OCI-LY7 (cell line): ENCODE measurements around the gene MRPL2. TPM values are rescaled to one million over a fixed set of nuclear protein-coding genes. Genes with fewer than 3 reads are reported as not detected.

ENCODE experiments used
- BruUV-seq: library from RNA; stranded (reverse); fragments of 400-500 nt; replicated peaks from 2 replicates; lab custom pipeline; 2021; lab: Mats Ljungman, UMichigan
- CTCF ChIA-PET: fragments of 300-600 bp; sonication (Branson Sonifier 250); formaldehyde crosslinking; loops from one replicate; lab custom pipeline; 2022; ENCODE audit warnings: antibody characterized with exemption; ENCODE audit not compliant: unreplicated experiment; lab: Charles Lee
- POLR2A ChIA-PET: fragments of 300-600 bp; sonication (Branson Sonifier 250); formaldehyde crosslinking; loops from one replicate; lab custom pipeline; 2022; ENCODE audit warnings: antibody characterized with exemption; lab: Charles Lee
- DNase-seq: peaks from one replicate; pipeline ENCODE4 v3.0.0-alpha.2; 2015; ENCODE audit warnings: low spot score
- H2AFZ ChIP-seq: fragments of 200-600 bp; sonication (generic), shearing (Covaris generic); 2 replicates; pipeline ENCODE4 v1.6.1; 2014; ENCODE audit warnings: mild to moderate bottlenecking, antibody characterized with exemption, low read length, moderate library complexity
- H3K27ac ChIP-seq: fragments of 200-600 bp; sonication (generic); 2 replicates; pipeline ENCODE4 v1.5.1; 2014; ENCODE audit warnings: mixed run types, low read depth, mild to moderate bottlenecking, moderate library complexity, low read length, inconsistent platforms; ENCODE audit not compliant: poor library complexity, severe bottlenecking
- H3K36me3 ChIP-seq: fragments of 200-600 bp; sonication (generic); 2 replicates; pipeline ENCODE4 v1.6.1; 2014; ENCODE audit warnings: mild to moderate bottlenecking, antibody characterized with exemption, low read length, moderate library complexity, mixed read lengths; ENCODE audit not compliant: insufficient read depth
- H3K4me1 ChIP-seq: fragments of 200-600 bp; sonication (generic); 2 replicates; pipeline ENCODE4 v1.5.1; 2014; ENCODE audit warnings: mild to moderate bottlenecking, low read length; ENCODE audit not compliant: insufficient read depth, poor library complexity, severe bottlenecking
- H3K4me2 ChIP-seq: fragments of 200-600 bp; sonication (generic); 2 replicates; pipeline ENCODE4 v1.6.1; 2014; ENCODE audit warnings: mild to moderate bottlenecking, low read length
- H3K4me3 ChIP-seq: fragments of 200-600 bp; sonication (generic); 2 replicates; pipeline ENCODE4 v1.5.1; 2014; ENCODE audit warnings: mild to moderate bottlenecking, low read depth, low read length; ENCODE audit not compliant: poor library complexity, severe bottlenecking
- H3K79me2 ChIP-seq: fragments of 200-600 bp; sonication (generic); 2 replicates; pipeline ENCODE4 v1.6.1; 2016; ENCODE audit warnings: low read depth, mild to moderate bottlenecking, low read length, moderate library complexity, mixed read lengths; ENCODE audit not compliant: insufficient read depth
- H3K9me2 ChIP-seq: fragments of 200-600 bp; sonication (generic); 2 replicates; pipeline ENCODE4 v1.6.1; 2016; ENCODE audit warnings: mild to moderate bottlenecking, low read length, mixed read lengths; ENCODE audit not compliant: insufficient read depth
- H3K9me3 ChIP-seq: fragments of 200-600 bp; sonication (generic); 2 replicates; pipeline ENCODE4 v1.6.1; 2014; ENCODE audit warnings: mild to moderate bottlenecking, mixed run types, low read length, mixed read lengths
- H4K20me1 ChIP-seq: fragments of 200-600 bp; sonication (generic); 2 replicates; pipeline ENCODE4 v1.6.1; 2014; ENCODE audit warnings: mild to moderate bottlenecking, antibody characterized with exemption, low read length, moderate library complexity, mixed read lengths; ENCODE audit not compliant: insufficient read depth
- CTCF ChIP-seq: fragments of 200-600 bp; sonication (generic); conservative IDR thresholded peaks from 2 replicates; pipeline ENCODE4 v1.5.1; 2014; ENCODE audit warnings: mild to moderate bottlenecking, antibody characterized with exemption, low read length, moderate library complexity, mixed read lengths
- EZH2phosphoT487 ChIP-seq: fragments of 200-600 bp; sonication (generic); IDR thresholded peaks from 2 replicates; pipeline ENCODE4 v1.6.1; 2018; ENCODE audit warnings: low read depth, borderline replicate concordance, mild to moderate bottlenecking, mixed run types, antibody characterized with exemption, low read length, moderate library complexity, mixed read lengths
- intact Hi-C: fragments of 100-400 bp; cut with micrococcal nuclease; formaldehyde crosslinking; loops from one replicate; pipeline ENCODE4 v1.10.0; 2022; ENCODE audit not compliant: unreplicated experiment
- total RNA-seq, 2 experiments: library from RNA; depleted of rRNA in 1 of 2; stranded (reverse); fragments of >200 nt in 1 of 2; shearing (Covaris generic) in 1 of 2; gene quantifications; 2 replicates each; pipeline ENCODE4 v1.2.3, GENCODE V29; 2014 to 2022

Gene MRPL2
- total RNA-seq, 2 experiments from 2014 or later, result 25.8 to 81.7 TPM

- H2AFZ ChIP-seq, result no peak overlapping the region
- peaks cover 2% of the 10 kb centered on the region for H3K4me1 ChIP-seq
- no peaks in the 10 kb centered on the region for H3K9me3 ChIP-seq
- no peaks in the 10 kb centered on the region for H3K79me2 ChIP-seq
- H3K36me3 ChIP-seq, result no peaks in the 10 kb centered on the region
- no peak for DNase-seq
- H3K9me2 ChIP-seq, result no peaks in the 10 kb centered on the region
- BruUV-seq, result no TSS peak
- H4K20me1 ChIP-seq, result peaks cover 6% of the 10 kb centered on the region; the same call in 1 of the 2 replicates
- intact Hi-C loops, result no loop called here
- H3K4me2 ChIP-seq, result no peak overlapping the region
- no peak overlapping the region for H3K4me3 ChIP-seq
- CTCF ChIA-PET, result no interaction called here
- POLR2A ChIA-PET, result interaction anchor here (0.5 to 1.0 kb wide), 3 partner anchors 8 to 99 kb away, joined by 3 to 4 read pairs (median 4); no protein-coding TSS in a partner anchor
- TF ChIP-seq EZH2phosphoT487 (no peak), CTCF (no peak)
- no peak overlapping the region for H3K27ac ChIP-seq
Measured at GRCh38 chr6:43090559-43090956, 31.3 kb upstream of the MRPL2 start.

- no TSS peak for BruUV-seq
- Histone ChIP-seq H3K4me3 (no peak overlapping the region), H3K9me2 (no peaks in the 10 kb centered on the region), H3K9me3 (no peaks in the 10 kb centered on the region), H3K79me2 (no peaks in the 10 kb centered on the region), H3K36me3 (no peaks in the 10 kb centered on the region), H3K4me2 (no peak overlapping the region), H3K27ac (no peak overlapping the region), H3K4me1 (no peaks in the 10 kb centered on the region), H2AFZ (no peak overlapping the region), H4K20me1 (peaks cover 6% of the 10 kb centered on the region; the same call in 1 of the 2 replicates)
- POLR2A ChIA-PET, result interaction anchor here (0.9 to 1.0 kb wide), 2 partner anchors 8 to 26 kb away, joined by 3 to 4 read pairs; no protein-coding TSS in a partner anchor
- intact Hi-C loops, result no loop called here
- CTCF ChIA-PET, result no interaction called here
- no peak for TF ChIP-seq EZH2phosphoT487
- no peak for TF ChIP-seq CTCF
- DNase-seq, result no peak
Measured at GRCh38 chr6:43089874-43090558, 30.8 kb upstream of the MRPL2 start.

- no peak overlapping the region for H3K4me2 ChIP-seq
- H3K27ac ChIP-seq, result no peak overlapping the region
- TF ChIP-seq CTCF (no peak), EZH2phosphoT487 (no peak)
- no TSS peak for BruUV-seq
- H3K9me2 ChIP-seq, result no peaks in the 10 kb centered on the region
- H4K20me1 ChIP-seq, result peaks cover 6% of the 10 kb centered on the region
- ChIA-PET POLR2A (interaction anchor here (0.9 kb wide), 1 partner anchor 27 kb away, joined by 3 read pairs; no protein-coding TSS in a partner anchor), CTCF (no interaction called here)
- no peak for DNase-seq
- intact Hi-C loops, result no loop called here
- no peaks in the 10 kb centered on the region for H3K79me2 ChIP-seq
- H3K4me1 ChIP-seq, result no peaks in the 10 kb centered on the region
- no peak overlapping the region for H3K4me3 ChIP-seq
- H2AFZ ChIP-seq, result no peak overlapping the region
- no peaks in the 10 kb centered on the region for H3K9me3 ChIP-seq
- H3K36me3 ChIP-seq, result no peaks in the 10 kb centered on the region
Measured at GRCh38 chr6:43089467-43089866, 30.2 kb upstream of the MRPL2 start.
